ENCODE results near the gene BEND5. TPM values are rescaled to one million over a fixed set of nuclear protein-coding genes. Genes with fewer than 3 reads are reported as not detected.

BEND5 gene
- total and polyA plus RNA-seq, 2 experiments from 2014 or later = 12.1 to 29.0 TPM

- Histone ChIP-seq H3K4me3 (no peak overlapping the region), H3K27me3 (no peaks in the 10 kb centered on the region), H3K4me1 (ENCODE audit: low read depth) (no peaks in the 10 kb centered on the region), H3K9me3 (ENCODE audit: low read depth) (no peaks in the 10 kb centered on the region), H3K36me3 (no peaks in the 10 kb centered on the region), H3K27ac (no peak overlapping the region)
- no peak for DNase-seq (ENCODE audit: low read depth in 1 of 2, low spot score in 1 of 2)
- TF ChIP-seq CTCF (IDR thresholded peaks at IDR 0.05; ENCODE audit: low read depth, low read length) = no peak
Observed at GRCh38 chr1:48767975-48768510, 8.6 kb downstream of the BEND5 start.

- no peaks in the 10 kb centered on the region for H3K27me3 ChIP-seq
- no peaks in the 10 kb centered on the region for H3K4me1 ChIP-seq (ENCODE audit: low read depth)
- H3K27ac ChIP-seq = no peak overlapping the region
- TF ChIP-seq CTCF (IDR thresholded peaks at IDR 0.05; ENCODE audit: low read depth, low read length) = no peak
- no peaks in the 10 kb centered on the region for H3K36me3 ChIP-seq
- no peak for DNase-seq (ENCODE audit: low read depth in 1 of 2, low spot score in 1 of 2)
- no peak overlapping the region for H3K4me3 ChIP-seq
- no peaks in the 10 kb centered on the region for H3K9me3 ChIP-seq (ENCODE audit: low read depth)
Observed at GRCh38 chr1:48765335-48765734, 11.4 kb downstream of the BEND5 start.

GRCh38 chr1:48761986-48762385, 14.7 kb downstream of the BEND5 start:
- no peaks in the 10 kb centered on the region for H3K9me3 ChIP-seq (ENCODE audit: low read depth)
- no peak overlapping the region for H3K4me3 ChIP-seq
- DNase-seq (ENCODE audit: low read depth in 1 of 2, low spot score in 1 of 2) = peak in 1 of 2 donors; percentile 6
- no peak overlapping the region for H3K27ac ChIP-seq
- H3K4me1 ChIP-seq (ENCODE audit: low read depth) = no peaks in the 10 kb centered on the region
- TF ChIP-seq CTCF (IDR thresholded peaks at IDR 0.05; ENCODE audit: low read depth, low read length) = no peak
- H3K36me3 ChIP-seq = peaks cover 13% of the 10 kb centered on the region
- H3K27me3 ChIP-seq = no peaks in the 10 kb centered on the region

DNA sequence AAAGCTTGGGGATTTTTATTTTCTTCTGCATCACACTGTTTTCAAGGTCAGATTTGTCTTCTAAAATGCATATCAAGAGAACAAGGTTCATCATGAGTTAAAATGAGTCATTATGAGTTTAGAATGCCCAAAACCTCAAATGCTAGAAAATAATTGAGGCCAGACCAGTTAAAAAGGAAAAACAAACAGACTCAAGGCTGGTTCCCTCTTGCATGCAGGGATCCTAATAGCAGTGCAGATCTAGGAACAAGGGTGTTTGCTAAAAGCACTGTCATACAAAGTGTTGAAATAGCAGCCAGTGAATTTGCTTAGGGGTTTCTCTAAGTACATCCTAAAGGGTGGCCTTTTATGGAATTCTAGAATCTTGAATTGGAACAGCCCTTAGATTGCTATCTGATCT, 15.3 kb downstream of the BEND5 start:
- no peaks in the 10 kb centered on the region for H3K27me3 ChIP-seq
- no peak overlapping the region for H3K4me3 ChIP-seq
- H3K36me3 ChIP-seq = peaks cover 13% of the 10 kb centered on the region
- H3K27ac ChIP-seq = no peak overlapping the region
- no peaks in the 10 kb centered on the region for H3K9me3 ChIP-seq (ENCODE audit: low read depth)
- no peak for DNase-seq (ENCODE audit: low read depth in 1 of 2, low spot score in 1 of 2)
- no peaks in the 10 kb centered on the region for H3K4me1 ChIP-seq (ENCODE audit: low read depth)
- TF ChIP-seq CTCF (IDR thresholded peaks at IDR 0.05; ENCODE audit: low read depth, low read length) = no peak

GRCh38 chr1:48760857-48761256, 15.8 kb downstream of the BEND5 start:
- Histone ChIP-seq H3K27me3 (no peaks in the 10 kb centered on the region), H3K4me1 (ENCODE audit: low read depth) (no peaks in the 10 kb centered on the region), H3K4me3 (no peak overlapping the region), H3K27ac (no peak overlapping the region), H3K9me3 (ENCODE audit: low read depth) (no peaks in the 10 kb centered on the region), H3K36me3 (peaks cover 13% of the 10 kb centered on the region)
- DNase-seq (ENCODE audit: low read depth in 1 of 2, low spot score in 1 of 2) = no peak
- TF ChIP-seq CTCF (IDR thresholded peaks at IDR 0.05; ENCODE audit: low read depth, low read length) = no peak

DNA sequence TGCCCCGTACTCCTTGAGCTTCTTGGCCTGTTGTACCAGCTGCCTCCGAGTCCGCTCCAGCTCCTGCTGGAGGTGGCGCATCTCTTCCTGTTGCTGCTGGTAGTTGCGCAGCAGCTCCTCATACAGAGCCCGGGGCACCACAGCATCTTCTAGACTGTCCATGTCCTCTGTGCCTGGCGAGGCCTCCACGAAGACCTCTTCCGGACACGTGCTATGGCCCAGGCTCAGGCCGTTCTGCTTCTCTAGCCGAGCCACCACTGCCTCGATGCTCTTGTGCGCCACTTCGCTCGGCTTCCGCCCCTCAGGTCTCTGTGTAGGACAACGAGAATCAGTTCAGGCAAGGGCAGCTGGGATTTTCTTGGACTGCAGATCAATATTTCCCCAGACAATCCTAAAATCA, 17.7 kb downstream of the BEND5 start:
- no peaks in the 10 kb centered on the region for H3K27me3 ChIP-seq
- H3K36me3 ChIP-seq = peaks cover 19% of the 10 kb centered on the region
- DNase-seq (ENCODE audit: low read depth in 1 of 2, low spot score in 1 of 2) = no peak
- no peak for TF ChIP-seq CTCF (IDR thresholded peaks at IDR 0.05; ENCODE audit: low read depth, low read length)
- no peaks in the 10 kb centered on the region for H3K4me1 ChIP-seq (ENCODE audit: low read depth)
- no peak overlapping the region for H3K4me3 ChIP-seq
- H3K27ac ChIP-seq = no peak overlapping the region
- H3K9me3 ChIP-seq (ENCODE audit: low read depth) = no peaks in the 10 kb centered on the region

All from cardiac muscle cell (in vitro differentiated cells and primary cell).